ENCODE measurements around the gene KIZ. TPM values are rescaled to one million over a fixed set of nuclear protein-coding genes. Genes with fewer than 3 reads are reported as not detected.

Gene KIZ
- total RNA-seq, 6 experiments from 2014 or later, result 11.5 to 18.8 (median 14.0) TPM

DNA sequence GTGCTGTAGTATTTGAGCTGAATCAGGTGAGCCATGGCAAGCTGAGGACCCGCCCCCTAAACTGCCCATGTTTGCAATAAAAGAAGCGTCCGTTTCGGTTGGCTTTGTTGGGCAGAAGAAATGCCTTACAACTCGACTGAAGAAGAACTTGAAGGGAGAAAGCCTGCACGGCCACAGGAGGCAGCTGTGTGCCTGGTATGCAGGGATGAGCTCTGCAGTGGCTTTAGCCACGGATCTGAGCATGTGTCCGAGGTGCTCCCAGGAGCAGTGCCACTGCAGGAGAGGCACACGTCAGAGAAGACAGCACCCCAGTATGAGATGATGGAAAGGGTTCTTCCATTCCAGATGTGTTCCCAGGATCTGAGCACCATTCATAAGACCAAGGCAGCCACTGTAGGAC, 23.5 kb downstream of the KIZ start:
- H3K27ac Mint-ChIP-seq, result no peak overlapping the region
- H3K4me3 Mint-ChIP-seq, result no peak overlapping the region
- DNase-seq, result no peak
- peaks cover 8% of the 10 kb centered on the region for H3K4me1 Mint-ChIP-seq (ENCODE audit: low read depth)
- no peaks in the 10 kb centered on the region for H3K27me3 Mint-ChIP-seq (ENCODE audit: insufficient read depth)
- H3K36me3 Mint-ChIP-seq (ENCODE audit: low read depth), result peaks cover 6% of the 10 kb centered on the region
- TF ChIP-seq CTCF (IDR thresholded peaks at IDR 0.05), result no peak
- H3K9me3 Mint-ChIP-seq, result no peaks in the 10 kb centered on the region

DNA sequence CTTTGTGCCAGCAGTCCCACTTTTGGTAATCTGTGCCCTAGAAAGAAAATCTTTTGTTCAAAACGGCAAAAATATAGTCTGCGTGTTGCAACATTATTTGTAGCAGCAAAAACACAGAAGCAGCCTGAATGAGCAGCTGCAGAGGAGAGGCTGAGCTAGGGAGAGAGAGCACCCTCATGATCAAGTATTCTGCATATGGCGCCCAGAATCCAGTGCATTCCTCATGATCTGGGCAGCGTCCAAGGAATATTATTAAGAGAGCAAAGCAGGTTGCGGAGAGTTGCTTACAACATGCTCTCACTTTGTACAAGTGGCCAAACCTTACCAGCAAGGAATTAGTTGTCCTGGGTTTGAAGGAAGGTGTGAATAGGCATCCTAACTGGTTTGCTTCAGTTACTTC, 25.9 kb downstream of the KIZ start:
- H3K27me3 Mint-ChIP-seq (ENCODE audit: insufficient read depth), result no peaks in the 10 kb centered on the region; the same call in 1 of the 2 replicates
- no peak overlapping the region for H3K27ac Mint-ChIP-seq
- H3K4me1 Mint-ChIP-seq (ENCODE audit: low read depth), result peaks cover 14% of the 10 kb centered on the region
- no peak for TF ChIP-seq CTCF (IDR thresholded peaks at IDR 0.05)
- H3K36me3 Mint-ChIP-seq (ENCODE audit: low read depth), result peaks cover 14% of the 10 kb centered on the region
- DNase-seq, result no peak
- no peak overlapping the region for H3K4me3 Mint-ChIP-seq
- H3K9me3 Mint-ChIP-seq, result no peaks in the 10 kb centered on the region

DNA sequence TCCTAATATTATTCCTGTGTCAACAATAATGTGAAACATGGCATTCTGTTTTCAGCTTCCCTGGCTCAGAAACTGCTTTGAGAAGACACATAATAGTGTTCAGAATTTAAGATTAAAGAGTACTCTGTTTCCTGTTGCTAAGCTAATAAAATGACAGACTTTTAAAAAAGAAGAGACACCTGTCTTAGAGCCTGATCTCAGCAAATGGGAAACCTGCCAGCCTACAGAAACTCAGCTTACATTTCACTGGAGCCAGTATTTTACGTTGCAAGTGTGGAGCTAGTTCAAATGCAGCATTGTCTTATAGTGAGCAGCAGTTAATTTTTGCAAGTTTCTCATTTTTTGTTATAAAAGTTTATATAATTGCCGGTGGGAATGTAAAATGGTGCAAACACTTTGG, 28.8 kb downstream of the KIZ start:
- TF ChIP-seq CTCF (IDR thresholded peaks at IDR 0.05), result no peak
- Mint-ChIP-seq H3K4me3 (no peak overlapping the region), H3K9me3 (no peaks in the 10 kb centered on the region), H3K36me3 (ENCODE audit: low read depth) (peaks cover 7% of the 10 kb centered on the region; the same call in 1 of the 2 replicates), H3K27me3 (ENCODE audit: insufficient read depth) (no peaks in the 10 kb centered on the region; the same call in none of the 2 replicates), H3K4me1 (ENCODE audit: low read depth) (peaks cover 11% of the 10 kb centered on the region), H3K27ac (no peak overlapping the region)
- DNase-seq, result no peak

DNA sequence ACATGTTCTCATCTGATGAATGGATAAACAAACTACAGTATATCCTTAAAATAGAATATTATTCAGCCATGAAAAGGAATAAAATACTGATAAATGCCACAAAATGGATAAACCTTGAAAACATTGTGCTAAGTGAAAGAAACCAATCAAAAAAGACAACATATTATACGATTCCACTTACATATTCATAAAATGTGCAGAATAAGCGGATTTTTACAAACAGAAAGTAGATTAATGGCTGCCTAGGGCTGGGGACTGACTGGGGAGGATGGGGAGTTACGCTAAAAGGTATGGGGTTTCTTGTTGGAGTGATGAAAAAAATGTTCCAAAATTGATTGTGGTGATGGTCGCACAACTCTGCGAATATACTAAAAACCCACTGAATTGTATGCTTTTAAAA, 29.4 kb downstream of the KIZ start:
- no peak overlapping the region for H3K4me3 Mint-ChIP-seq
- no peak for TF ChIP-seq CTCF (IDR thresholded peaks at IDR 0.05)
- no peaks in the 10 kb centered on the region for H3K9me3 Mint-ChIP-seq
- DNase-seq, result no peak
- H3K4me1 Mint-ChIP-seq (ENCODE audit: low read depth), result peaks cover 15% of the 10 kb centered on the region
- no peak overlapping the region for H3K27ac Mint-ChIP-seq
- H3K27me3 Mint-ChIP-seq (ENCODE audit: insufficient read depth), result no peaks in the 10 kb centered on the region; the same call in none of the 2 replicates
- H3K36me3 Mint-ChIP-seq (ENCODE audit: low read depth), result peaks cover 7% of the 10 kb centered on the region; the same call in 1 of the 2 replicates

DNA sequence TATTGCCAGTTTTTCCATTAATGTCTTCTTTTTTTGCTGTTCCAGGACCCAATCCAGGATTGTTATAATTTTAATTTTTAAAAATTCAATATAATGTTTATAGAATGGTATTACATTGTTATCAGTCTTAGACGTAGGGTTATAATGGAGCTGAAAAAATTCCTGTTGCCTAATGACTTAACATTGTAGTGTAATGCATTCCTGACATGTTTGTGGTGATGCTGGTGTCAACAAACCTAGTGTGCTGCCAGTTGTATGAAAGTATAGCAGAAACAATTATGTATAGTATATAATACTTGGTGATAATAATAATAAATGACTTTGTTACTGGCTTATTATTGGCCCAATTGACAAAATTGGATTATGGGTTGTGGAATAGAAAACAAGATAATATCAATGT, 30.4 kb downstream of the KIZ start:
- H3K36me3 Mint-ChIP-seq (ENCODE audit: low read depth), result peaks cover 7% of the 10 kb centered on the region; the same call in 1 of the 2 replicates
- H3K9me3 Mint-ChIP-seq, result no peaks in the 10 kb centered on the region
- no peaks in the 10 kb centered on the region; the same call in none of the 2 replicates for H3K27me3 Mint-ChIP-seq (ENCODE audit: insufficient read depth)
- peak; percentile 50 for DNase-seq
- H3K4me3 Mint-ChIP-seq, result no peak overlapping the region
- no peak overlapping the region for H3K27ac Mint-ChIP-seq
- TF ChIP-seq CTCF (IDR thresholded peaks at IDR 0.05), result no peak
- peaks cover 15% of the 10 kb centered on the region for H3K4me1 Mint-ChIP-seq (ENCODE audit: low read depth)

DNA sequence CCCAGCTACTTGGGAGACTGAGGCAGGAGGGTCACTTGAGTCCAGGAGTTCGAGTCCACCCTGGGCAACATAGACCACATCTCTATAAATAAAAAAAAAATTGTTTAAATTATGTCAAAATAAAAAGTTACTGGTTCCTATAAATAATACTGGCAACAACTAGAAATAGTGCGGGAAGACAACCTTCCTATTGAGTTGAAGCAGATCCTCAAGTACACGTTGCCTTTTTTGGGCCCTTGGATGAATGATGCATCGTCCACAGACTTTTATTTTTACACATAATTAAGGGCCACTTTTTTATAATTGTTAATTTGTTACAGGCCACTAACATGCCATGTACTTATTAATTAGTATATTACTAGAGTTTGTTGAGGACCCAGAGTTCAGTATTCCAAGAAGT, 31.1 kb downstream of the KIZ start:
- H3K4me3 Mint-ChIP-seq, result no peak overlapping the region
- DNase-seq, result no peak
- H3K36me3 Mint-ChIP-seq (ENCODE audit: low read depth), result peaks cover 7% of the 10 kb centered on the region; the same call in 1 of the 2 replicates
- no peak overlapping the region for H3K27ac Mint-ChIP-seq
- TF ChIP-seq CTCF (IDR thresholded peaks at IDR 0.05), result no peak
- H3K9me3 Mint-ChIP-seq, result no peaks in the 10 kb centered on the region
- peaks cover 15% of the 10 kb centered on the region for H3K4me1 Mint-ChIP-seq (ENCODE audit: low read depth)
- H3K27me3 Mint-ChIP-seq (ENCODE audit: insufficient read depth), result no peaks in the 10 kb centered on the region; the same call in none of the 2 replicates
